Dedifferentiated amniotic fluid mesenchymal stem cell (primary cell): ENCODE results near the gene USP22.
"Not testable (repeated sequence)": the region's sequence is repeated elsewhere in the genome, so short reads cannot be mapped to it uniquely, and the experiment has no call there.

Experiments
- DNase-seq: peaks from one replicate; pipeline ENCODE4 v3.0.0-alpha.2; 2016; ENCODE audit errors: extremely low spot score

The USP22 gene

DNA sequence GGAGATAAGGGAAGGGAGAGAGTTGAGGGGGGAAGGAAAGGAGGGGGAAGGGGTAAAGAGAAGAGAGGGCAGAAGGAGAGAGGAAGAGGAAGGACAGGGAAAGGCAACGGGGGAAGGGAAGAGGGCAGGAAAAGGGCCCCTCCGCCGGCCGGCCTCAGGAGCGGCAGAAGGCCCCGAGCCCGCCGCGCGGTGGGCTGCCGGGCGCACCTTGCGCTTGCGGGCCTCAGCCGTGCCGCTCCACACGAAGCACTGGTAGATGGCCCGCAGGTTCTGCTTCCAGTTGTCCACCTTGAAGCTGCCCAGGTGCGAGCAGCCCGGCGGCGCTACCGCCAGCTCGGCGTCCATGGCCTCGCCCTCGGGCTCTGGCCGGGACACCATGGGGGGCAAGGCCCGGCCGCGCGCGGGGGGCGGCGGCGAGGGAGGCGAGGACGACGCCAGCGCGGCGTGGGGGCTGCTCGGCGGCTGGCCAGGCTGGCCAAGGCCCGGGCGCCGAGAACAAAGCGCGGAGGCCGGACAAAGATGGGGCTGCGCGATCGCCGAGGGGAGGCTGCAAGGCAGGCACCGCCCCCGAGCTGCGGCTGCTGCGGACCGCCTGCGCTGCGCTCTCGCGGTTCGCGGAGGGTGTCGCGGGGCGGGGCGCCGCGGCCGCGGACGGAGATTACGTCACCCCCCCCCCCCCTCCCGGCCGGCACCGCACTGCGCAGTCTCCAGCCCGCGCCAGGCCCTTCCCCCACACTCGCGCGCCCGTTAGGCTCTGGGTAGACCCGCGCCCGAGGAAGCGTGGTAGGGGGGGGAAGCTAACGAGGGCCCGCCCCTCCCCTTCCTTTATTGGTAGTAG lies at the start of gene USP22:
USP22 (minus strand) TSS at position 554 of the 838 bp plus-strand sequence; CDS start at position 378, 176 bp downstream.
- DNase-seq, result no peak

DNA sequence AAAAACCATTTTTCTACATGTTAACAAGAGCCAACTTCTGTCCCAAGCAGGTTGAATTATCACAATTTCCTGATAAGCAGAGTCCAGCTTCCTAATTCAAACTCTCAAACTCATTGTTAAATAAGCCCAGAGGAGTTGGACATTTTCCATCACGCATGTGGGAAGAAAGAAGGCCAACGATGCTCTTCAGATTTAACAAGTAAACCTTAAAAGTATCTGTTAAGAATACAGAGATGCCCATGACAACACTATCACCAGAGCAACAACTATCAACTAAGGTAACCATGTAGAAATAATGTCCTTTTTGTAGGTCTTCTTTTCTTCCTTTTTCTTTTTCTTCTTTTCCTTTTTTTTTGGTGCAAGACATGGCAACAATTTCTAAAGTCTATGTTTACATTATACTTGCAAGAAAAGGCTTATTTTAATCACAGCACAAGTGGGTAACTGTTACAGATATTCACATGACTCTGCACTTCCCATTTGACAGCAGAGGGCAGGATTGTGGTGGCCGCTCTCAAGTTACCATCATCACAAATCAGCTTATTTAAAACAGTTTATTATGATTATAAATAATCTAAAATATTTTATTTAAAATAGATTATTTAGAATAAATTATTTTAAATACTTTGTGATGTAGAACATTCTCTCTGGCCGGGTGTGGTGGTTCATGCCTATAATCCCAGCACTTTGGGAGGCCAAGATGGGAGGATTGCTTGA lies 48.2 kb upstream of the USP22 start:
- no peak for DNase-seq

DNA sequence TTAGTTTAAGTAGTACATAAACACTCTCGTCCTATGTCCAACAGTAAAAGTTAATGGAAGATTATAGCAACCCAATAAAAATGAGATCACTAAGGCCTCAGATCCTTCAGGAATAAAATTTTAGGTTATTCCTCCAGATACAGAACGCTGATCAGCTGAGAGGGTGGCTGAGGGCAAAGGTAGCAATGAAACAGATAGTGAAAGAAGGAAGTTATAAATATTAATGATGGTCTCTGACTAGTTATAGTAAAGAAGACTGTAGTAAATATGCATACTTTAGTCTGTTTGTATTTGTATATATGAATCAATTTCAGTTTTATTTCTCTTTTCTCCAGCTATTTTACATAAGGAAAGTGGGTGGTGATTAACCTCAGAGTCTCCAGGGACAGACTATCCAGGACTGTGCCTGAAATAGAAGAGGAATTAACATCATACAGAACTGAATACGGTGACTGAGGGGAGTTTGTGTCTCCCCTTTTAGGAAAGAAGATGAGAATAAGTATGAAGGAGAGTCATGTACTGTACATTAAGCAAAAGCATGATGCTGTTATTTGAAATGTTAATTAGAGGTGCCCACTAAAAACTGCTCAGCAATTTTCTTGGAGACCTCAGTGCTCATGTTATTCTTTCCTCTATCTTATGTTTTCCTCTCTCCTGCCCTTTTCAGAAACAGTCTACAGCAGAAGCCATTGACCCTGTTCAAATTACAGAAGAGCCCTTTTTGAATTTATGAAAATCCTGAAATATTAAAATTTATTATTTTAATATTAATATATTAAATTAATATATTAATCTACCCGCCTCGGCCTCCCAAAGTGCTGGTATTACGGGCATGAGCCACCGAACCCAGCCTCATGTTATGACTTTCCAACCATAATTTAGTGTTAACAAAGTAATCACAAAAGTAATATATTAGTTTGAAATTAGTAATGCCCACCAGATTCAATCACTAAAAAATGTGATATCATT lies 47.4 kb upstream of the USP22 start:
- DNase-seq, result no peak

DNA sequence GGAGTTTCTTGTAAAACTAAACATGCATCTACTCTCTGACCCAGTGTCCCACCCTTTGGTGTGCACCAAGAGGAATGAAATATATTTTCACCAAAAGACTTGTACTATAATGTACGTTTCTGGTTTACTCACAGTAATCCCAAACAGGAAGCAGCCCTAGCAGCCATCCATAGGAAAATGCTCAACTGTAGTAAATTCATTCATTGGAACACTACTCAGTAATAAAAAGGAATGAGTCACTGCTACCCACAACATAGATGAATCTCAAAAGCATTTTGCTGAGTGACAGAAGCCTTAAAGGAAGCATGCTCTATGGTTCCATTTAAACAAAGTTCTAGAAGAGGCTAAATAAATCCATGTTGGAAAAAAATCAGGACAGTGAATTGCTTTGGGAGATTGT lies 46.3 kb upstream of the USP22 start:
- no peak for DNase-seq

DNA sequence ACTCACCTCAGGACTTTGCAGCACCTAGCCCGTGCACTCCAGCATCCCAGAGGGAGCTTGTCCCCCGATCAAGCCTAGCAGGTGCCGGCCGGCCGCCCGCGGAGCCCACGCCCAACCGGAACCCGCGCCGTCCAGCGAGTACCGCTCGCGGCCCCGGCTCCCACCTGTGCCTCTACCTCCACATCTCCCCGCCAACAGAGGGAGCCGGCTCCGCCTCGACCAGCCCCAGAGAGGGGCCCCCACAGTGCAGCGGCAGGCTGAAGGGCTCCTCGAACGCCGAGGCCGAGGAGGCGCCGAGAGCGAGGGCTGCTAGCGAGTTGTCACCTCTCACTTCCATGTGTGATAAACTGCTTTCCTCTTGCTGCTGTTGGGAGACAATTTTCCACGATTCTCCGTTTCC lies 42.9 kb upstream of the USP22 start:
- no peak for DNase-seq

DNA sequence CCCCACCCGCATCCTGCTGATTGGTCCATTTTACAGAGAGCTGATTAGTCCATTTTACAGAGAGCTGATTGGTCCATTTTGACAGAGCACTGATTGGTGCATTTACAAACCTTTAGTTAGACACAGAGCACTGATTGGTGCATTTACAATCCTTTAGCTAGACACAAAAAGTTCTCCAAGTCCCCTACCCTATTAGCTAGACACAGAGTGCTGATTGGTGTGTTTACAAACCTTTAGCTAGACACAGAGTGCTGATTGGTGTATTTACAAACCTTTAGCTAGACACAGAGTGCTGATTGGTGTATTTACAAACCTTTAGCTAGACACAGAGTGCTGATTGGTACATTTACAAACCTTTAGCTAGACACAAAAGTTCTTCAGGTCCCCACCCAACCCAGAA lies 42.5 kb upstream of the USP22 start:
- DNase-seq, result not testable (repeated sequence)

DNA sequence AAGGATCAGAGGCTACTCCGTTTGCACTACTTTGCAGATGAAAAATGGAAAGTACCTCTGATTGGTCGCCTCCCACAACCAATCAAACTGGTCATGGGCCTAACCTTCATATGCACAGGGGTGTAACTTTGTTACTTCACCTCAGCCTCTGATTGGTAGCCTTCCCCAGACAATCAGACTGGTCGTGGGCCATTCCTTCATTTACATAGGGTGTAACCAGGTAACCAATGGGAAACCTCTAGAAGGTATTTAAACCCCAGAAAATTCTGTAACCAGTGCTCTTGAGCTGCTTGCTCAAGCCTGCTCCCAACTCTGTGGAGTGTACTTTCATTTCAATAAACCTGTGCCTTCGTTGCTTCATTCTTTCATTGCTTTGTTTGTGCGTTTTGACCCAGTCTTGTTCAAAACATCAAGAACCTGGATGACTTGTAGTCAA lies 39.2 kb upstream of the USP22 start:
- no peak for DNase-seq

DNA sequence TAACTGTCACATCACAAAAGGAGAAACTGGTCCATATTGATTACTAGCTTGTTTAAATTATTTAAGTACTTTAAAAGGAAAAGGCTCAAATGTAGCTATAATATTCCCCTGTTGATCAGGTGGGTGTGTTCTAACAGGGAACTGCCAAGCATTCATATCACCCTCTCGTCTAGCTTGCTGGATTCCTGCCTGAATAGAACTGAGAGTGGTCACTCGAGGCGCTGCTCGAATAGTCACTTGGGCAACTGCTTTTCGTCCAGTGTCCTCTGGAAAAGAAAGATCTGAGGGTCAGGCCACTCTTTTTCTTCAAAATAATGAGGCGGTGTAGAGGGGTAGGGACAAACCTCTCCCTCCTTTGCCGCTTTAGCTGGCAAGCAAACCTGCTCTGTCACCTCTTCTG lies 36.4 kb upstream of the USP22 start:
- no peak for DNase-seq

DNA sequence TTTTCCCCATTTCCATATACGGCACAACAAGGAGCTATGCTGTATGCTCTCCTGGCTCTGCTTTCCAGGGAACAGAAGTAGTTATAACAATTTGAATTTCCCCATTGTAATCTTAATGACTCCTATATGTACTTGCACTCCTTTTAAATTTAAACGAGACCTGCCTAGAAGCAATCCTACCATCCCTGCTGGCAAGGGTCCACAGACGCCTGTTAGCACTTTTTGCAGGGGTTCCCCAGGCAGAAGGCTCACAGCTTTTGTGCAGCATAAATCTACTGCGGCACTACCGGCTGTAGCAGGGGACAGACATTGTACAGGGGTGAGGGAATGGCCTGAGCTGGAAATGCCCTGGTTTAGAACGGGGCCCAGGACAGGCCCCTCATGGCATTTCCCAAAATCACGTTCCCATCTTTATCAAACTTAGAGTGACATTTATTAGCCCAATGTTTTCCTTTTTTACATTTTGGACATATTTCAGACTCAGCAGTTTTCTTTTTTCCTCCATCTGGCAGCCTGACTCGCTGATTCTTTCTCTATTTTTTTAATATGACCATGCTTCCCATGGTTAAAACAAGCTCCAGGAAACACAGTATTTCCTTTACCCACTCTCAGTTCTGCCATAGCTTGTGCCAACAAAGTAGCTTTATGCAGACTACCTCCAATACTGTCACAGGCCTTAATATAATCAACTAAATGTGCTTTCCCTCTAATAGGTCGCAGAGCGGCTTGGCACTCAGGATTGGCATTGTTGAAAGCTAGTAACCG lies 35.4 kb upstream of the USP22 start:
- DNase-seq, result no peak

DNA sequence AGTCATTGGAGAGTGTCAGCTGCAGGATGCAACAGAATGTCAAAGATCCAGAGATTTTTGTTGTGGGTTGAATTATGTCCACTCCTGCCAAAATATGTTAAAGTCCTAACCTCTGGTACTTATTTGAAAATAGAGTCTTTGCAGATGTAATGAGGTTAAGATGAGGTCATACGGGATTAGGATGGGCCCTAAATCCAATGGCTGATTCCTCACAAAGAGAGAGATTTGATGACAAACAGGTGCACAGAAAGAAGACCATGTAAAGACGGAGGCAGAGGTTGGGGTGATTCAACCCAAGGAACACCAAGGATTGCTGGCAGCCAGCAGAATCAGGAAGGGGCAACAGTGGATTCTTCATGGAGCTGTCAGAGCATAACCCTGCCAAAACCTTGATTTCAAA lies 34.5 kb upstream of the USP22 start:
- DNase-seq, result no peak

DNA sequence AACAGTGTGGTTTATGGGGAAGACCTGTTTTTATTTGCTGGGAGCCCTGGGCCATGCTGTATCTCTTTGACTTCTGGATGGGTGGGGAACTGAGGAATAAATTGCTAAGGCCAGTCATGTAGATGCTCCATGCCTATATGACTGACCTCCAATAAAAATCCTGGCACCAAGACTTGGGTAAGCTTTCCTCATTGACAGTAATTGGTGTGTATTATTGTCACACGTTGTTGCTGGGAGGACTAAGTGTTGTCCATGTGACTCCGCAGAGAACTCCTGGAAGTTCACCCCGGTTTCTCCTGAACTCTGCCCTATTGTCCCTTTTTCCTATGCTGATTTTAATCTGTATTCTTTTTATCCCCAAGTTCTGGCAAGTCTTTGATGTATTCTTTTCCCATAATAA lies 33.4 kb upstream of the USP22 start:
- DNase-seq, result no peak

DNA sequence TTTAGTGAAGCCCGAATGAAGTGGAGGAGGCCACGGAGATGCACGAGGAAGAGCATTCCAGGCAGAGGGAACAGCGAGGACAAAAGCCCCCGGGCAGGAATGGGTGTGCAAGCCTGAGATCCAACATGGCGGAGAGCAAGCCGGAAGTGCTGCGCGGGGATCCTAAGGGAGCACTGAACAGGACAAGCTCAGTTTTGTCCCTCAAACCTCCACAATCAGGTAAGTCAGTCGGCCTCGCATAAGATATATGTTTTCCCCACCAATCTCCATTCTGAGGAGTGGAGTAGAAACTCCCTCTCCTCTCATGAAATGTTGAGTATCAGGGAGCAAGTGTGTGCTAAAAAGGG lies 32.9 kb upstream of the USP22 start:
- DNase-seq, result no peak

DNA sequence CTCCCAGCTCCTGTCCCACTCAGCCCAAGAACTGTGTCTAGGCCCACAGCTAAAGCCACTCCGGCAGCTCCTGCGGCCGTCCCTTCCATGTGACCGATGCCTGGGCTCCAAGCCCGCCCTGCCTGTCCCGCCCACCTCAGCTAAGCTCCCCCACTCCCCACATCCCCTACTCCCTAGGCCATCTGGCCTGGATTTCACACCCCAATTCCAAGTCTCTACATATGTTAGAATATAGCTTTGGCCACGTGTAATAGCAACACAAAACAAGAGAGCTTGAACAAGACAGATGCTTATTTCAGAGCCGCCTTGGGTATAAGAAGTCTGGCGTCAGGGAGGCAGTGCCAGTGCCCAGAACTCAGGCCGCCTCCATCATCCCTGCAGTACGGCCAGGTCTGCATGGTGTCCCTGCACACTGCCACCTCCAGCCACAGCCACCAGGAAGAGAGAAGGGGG lies 30.0 kb upstream of the USP22 start:
- DNase-seq, result no peak

DNA sequence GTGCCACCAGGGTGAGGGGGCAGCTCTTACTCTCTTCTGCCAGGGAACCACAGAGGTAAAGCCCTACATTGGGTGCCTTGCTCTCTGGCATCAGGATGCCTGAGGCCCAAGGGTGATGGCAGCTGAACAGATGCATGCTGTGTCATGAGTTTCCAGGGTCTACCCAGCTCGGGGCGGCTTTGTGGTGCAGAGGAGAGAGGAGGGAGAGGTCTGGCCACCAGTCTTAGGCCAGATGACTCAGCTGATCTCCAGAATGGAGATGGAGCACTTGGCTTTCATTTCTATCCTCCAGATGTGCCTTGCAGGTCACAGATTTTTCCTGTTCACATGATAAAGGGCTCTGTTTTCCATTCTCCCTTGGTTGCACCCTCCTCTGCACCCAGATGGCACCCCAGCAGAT lies 23.6 kb upstream of the USP22 start:
- no peak for DNase-seq

DNA sequence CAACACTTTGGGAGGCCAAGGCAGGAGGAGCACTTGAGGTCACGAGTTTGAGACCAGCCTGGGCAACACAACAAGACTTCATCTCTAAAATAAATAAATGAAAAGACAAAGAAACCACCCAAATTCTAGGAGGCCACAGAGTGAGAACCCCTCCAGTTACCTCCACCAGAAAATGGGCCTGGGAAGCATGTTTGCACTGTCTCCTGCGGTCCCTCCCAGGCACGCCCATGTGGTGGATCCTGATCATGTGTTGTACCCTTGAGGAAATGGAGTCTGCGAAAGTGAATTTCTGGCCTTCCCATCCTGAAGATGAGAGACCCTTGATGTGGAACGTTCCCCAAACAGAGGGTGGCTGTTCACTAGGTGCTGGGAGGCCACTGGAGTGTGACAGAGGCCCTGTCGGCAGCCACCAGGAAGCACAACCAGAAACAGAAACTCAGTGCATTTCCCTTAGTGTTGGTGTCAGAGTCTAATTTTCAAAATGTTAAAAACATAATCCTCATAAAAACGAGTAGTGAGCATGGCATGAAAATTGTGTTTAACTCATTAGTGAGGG lies 19.2 kb upstream of the USP22 start:
- DNase-seq, result no peak

DNA sequence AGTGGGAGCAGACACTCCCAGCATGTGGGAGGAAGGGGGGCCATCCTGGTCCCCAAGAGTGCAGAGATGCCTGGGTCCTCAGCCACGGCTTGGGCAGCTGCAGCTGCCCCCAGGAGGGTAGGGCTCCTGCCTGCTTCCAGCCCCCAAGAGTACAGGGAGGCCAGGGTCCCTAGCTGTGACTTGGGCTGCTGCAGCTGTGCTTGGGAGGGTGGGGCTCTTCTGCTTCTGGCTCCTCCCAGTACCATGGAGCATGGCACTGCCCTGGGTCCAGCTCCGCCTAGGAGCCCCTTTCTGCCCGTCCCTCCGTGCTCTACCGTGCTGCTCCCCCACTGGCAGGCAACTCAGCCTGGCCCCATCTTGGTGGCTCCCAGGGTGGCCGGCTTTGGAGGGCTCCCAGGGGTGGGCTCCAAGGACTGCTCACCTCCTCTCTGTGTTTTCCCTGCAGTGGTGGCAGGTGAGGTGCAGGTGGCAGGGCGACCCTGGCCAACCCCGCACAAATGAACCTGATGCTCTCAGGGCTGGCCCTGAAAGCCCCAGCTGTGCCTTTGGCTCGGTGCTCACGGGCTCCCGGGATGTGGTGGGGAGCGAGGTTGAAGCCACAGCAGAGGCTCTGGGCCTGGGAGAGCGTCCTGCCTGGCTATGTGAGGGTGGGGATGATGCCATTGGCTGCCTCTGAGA lies 18.5 kb upstream of the USP22 start:
- no peak for DNase-seq

DNA sequence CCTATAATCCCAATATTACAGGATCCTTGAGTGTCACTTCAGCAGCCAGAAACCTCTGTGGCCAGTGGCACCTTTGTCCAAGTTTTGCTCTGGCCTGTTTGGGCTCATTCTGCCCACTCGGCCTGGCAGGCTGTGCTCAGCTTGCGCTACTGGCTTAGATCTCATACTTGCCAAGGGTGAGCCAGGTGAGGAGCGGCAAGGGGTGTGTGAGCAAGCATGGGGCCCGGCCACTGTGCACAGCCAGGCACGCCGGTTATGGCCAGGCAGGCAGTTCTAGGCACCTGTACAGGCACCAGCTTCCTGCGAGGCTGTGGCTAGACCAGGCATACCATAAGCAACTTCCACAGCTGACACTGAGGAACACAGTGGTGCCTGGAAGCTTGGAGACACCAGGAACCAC lies 16.9 kb upstream of the USP22 start:
- no peak for DNase-seq

DNA sequence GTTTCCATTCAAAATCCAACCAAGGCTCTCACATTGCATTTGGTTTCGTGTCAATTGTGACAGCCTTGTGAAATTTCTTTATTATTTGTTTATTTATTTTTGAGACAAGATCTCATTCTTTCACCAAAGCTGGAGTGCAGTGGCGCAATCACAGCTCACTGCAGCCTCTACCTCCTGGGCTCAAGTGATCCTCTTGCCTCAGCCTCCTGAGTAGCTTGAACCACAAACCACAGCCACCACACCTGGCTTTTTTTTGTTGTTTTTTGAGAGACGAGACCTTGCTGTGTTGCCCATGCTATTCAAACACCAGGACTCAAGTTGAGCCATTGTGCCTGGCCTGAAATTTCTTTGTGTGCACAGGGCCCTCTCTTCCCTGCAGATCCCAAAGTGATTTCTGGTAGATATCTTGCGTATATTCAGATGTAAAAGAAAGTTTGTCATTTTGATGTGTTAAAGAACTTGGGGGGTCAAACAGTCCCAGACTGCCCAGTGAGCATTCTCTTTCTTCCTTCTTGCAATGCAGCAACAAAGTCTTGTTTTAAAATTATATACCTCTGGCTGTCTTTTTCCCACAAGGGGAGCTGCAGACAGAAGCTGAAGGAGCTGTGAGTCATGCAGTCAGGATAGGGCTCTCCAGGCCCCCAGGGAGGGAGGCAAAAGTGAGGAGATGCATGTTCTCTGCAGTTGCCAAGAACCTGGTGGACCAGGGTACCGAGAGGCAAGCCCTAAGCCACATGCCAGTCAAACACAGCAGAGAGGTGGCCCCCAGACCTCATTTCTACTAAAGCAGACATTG lies 15.5 kb upstream of the USP22 start:
- DNase-seq, result no peak

DNA sequence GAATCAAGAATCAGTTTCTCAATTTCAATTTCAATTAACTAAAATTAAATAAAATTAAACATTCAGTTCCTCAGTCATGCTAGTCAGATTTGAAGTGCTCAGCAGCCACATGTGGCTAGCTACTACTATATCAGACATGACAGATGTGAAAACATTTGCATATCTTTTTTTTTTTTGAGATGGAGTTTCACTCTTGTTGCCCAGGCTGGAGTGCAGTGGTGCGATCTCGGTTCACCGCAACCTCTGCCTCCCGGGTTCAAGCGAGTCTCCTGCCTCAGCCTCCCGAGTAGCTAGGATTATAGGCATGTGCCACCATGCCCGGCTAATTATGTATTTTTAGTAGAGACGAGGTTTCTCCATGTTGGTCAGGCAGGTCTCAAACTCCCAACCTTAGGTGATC lies 10.2 kb upstream of the USP22 start:
- not testable (repeated sequence) for DNase-seq

DNA sequence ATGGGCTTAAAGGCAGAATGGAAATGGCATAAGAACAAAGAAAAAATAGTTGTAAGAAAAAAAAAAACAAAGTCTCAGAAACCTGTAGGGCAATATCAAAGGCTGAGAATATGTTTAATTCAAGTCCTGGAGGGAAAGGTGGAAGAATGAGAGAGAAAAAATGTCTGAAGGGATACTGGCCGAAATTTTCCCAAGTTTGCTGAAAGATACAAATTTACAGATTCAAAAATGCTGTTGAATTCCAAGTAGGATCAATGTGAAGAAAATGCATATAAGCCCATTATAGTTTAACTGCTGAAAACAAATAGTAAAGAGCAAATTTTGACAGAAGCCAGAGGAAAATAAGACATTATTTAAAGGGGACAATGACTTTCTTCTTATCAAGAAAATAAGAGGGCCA lies 6.6 kb upstream of the USP22 start:
- DNase-seq, result no peak
